Karpas-422 (cell line): ENCODE data around the gene CEP112. TPM values are rescaled to one million over a fixed set of nuclear protein-coding genes. Genes with fewer than 3 reads are reported as not detected.

Source experiments
- DNase-seq: peaks from one replicate; pipeline ENCODE4 v3.0.0-alpha.2; 2015
- H2AFZ ChIP-seq: fragments of 200-600 bp; sonication (generic); 2 replicates; pipeline ENCODE4 v1.6.1; 2014; ENCODE audit warnings: antibody characterized with exemption, low read length, mixed read lengths
- H3K27ac ChIP-seq: fragments of 200-600 bp; sonication (generic); 2 replicates; pipeline ENCODE4 v1.5.1; 2014; ENCODE audit warnings: mild to moderate bottlenecking, low read length, moderate library complexity
- H3K27me3 ChIP-seq: fragments of 200-600 bp; sonication (generic); 2 replicates; pipeline ENCODE4 v1.6.1; 2014; ENCODE audit warnings: low read length, mixed read lengths
- H3K36me3 ChIP-seq: fragments of 200-600 bp; sonication (generic); 2 replicates; pipeline ENCODE4 v1.6.1; 2014; ENCODE audit warnings: low read length, mixed read lengths; ENCODE audit not compliant: insufficient read depth
- H3K4me1 ChIP-seq: fragments of 200-600 bp; sonication (generic); 2 replicates; pipeline ENCODE4 v1.6.1; 2014; ENCODE audit warnings: mild to moderate bottlenecking, low read length, mixed read lengths
- H3K4me2 ChIP-seq: fragments of 200-600 bp; sonication (generic); 2 replicates; pipeline ENCODE4 v1.6.1; 2014; ENCODE audit warnings: low read length, low read depth, mild to moderate bottlenecking; ENCODE audit not compliant: poor library complexity, severe bottlenecking
- H3K4me3 ChIP-seq: fragments of 200-600 bp; sonication (generic); 2 replicates; pipeline ENCODE4 v1.5.1; 2014; ENCODE audit warnings: mild to moderate bottlenecking, antibody characterized with exemption, low read length, mixed read lengths
- H3K79me2 ChIP-seq: fragments of 200-600 bp; sonication (generic); 2 replicates; pipeline ENCODE4 v1.6.1; 2014; ENCODE audit warnings: mild to moderate bottlenecking, low read length, mixed read lengths
- H3K9ac ChIP-seq: fragments of 200-600 bp; sonication (generic); 2 replicates; pipeline ENCODE4 v1.6.0; 2014; ENCODE audit warnings: low read length
- H3K9me2 ChIP-seq: fragments of 200-600 bp; sonication (generic), shearing (Covaris generic); replicated peaks from 2 replicates; pipeline ENCODE4 v1.6.0; 2014; ENCODE audit warnings: mild to moderate bottlenecking, low read length, moderate library complexity; ENCODE audit not compliant: insufficient read depth
- H3K9me3 ChIP-seq: fragments of 300-700, 200-600 bp; sonication (generic); 2 replicates; pipeline ENCODE4 v1.6.1; 2014; ENCODE audit warnings: low read length, mixed read lengths
- H4K20me1 ChIP-seq: fragments of 200-600 bp; sonication (generic); 2 replicates; pipeline ENCODE4 v1.6.1; 2014; ENCODE audit warnings: mild to moderate bottlenecking, antibody characterized with exemption, low read length, low read depth; ENCODE audit not compliant: insufficient read depth
- total RNA-seq: library from RNA; depleted of rRNA; stranded (reverse); fragments of >200 nt; shearing (Covaris generic); gene quantifications from 2 replicates; pipeline ENCODE4 v1.2.3, GENCODE V29; 2014; ENCODE audit warnings: low replicate concordance

CEP112 gene
- total RNA-seq, 1 experiment from 2014 or later, result not detected

- DNase-seq, result no peak
- H4K20me1 ChIP-seq, result no peaks in the 10 kb centered on the region
- H3K4me3 ChIP-seq, result no peak overlapping the region
- H3K4me2 ChIP-seq, result no peak overlapping the region
- no peaks in the 10 kb centered on the region for H3K79me2 ChIP-seq
- H2AFZ ChIP-seq, result no peak overlapping the region
- H3K9ac ChIP-seq, result no peak overlapping the region
- H3K4me1 ChIP-seq, result no peaks in the 10 kb centered on the region
- no peaks in the 10 kb centered on the region for H3K36me3 ChIP-seq
- no peaks in the 10 kb centered on the region for H3K9me3 ChIP-seq
- H3K27me3 ChIP-seq, result no peaks in the 10 kb centered on the region
- H3K27ac ChIP-seq, result no peak overlapping the region
- H3K9me2 ChIP-seq, result no peaks in the 10 kb centered on the region
Measured at GRCh38 chr17:65670667-65671371, 521.1 kb downstream of the CEP112 start.

GRCh38 chr17:65668211-65668610 lies 523.7 kb downstream of the CEP112 start:
- H3K4me3 ChIP-seq, result no peak overlapping the region
- no peak for DNase-seq
- H3K79me2 ChIP-seq, result no peaks in the 10 kb centered on the region
- no peaks in the 10 kb centered on the region for H3K9me2 ChIP-seq
- no peak overlapping the region for H3K27ac ChIP-seq
- H3K9me3 ChIP-seq, result no peaks in the 10 kb centered on the region
- H3K9ac ChIP-seq, result no peak overlapping the region
- no peak overlapping the region for H2AFZ ChIP-seq
- H3K36me3 ChIP-seq, result no peaks in the 10 kb centered on the region
- H3K4me2 ChIP-seq, result no peak overlapping the region
- no peaks in the 10 kb centered on the region for H3K27me3 ChIP-seq
- H4K20me1 ChIP-seq, result no peaks in the 10 kb centered on the region
- H3K4me1 ChIP-seq, result no peaks in the 10 kb centered on the region

GRCh38 chr17:65667656-65668055 lies 524.3 kb downstream of the CEP112 start:
- no peak overlapping the region for H2AFZ ChIP-seq
- DNase-seq, result no peak

GRCh38 chr17:65666876-65667321 lies 525.0 kb downstream of the CEP112 start:
- Histone ChIP-seq H3K9me2 (no peaks in the 10 kb centered on the region), H2AFZ (no peak overlapping the region), H3K27me3 (no peaks in the 10 kb centered on the region), H3K4me2 (no peak overlapping the region), H3K4me3 (no peak overlapping the region), H3K4me1 (no peaks in the 10 kb centered on the region), H3K9me3 (no peaks in the 10 kb centered on the region), H3K36me3 (no peaks in the 10 kb centered on the region), H4K20me1 (no peaks in the 10 kb centered on the region), H3K79me2 (no peaks in the 10 kb centered on the region), H3K9ac (no peak overlapping the region), H3K27ac (no peak overlapping the region)
- DNase-seq, result no peak

More at GRCh38 chr17:65667656-65668055, 524.3 kb downstream of the CEP112 start:
- Histone ChIP-seq H3K4me1 (no peaks in the 10 kb centered on the region), H3K4me2 (no peak overlapping the region), H3K27ac (no peak overlapping the region), H3K9me3 (no peaks in the 10 kb centered on the region), H3K79me2 (no peaks in the 10 kb centered on the region), H3K9ac (no peak overlapping the region), H3K4me3 (no peak overlapping the region), H3K36me3 (no peaks in the 10 kb centered on the region), H3K9me2 (no peaks in the 10 kb centered on the region), H4K20me1 (no peaks in the 10 kb centered on the region), H3K27me3 (no peaks in the 10 kb centered on the region)

- Histone ChIP-seq H3K79me2 (no peaks in the 10 kb centered on the region), H3K9ac (no peak overlapping the region), H3K36me3 (no peaks in the 10 kb centered on the region), H4K20me1 (no peaks in the 10 kb centered on the region), H3K4me3 (no peak overlapping the region), H3K4me1 (no peaks in the 10 kb centered on the region), H3K9me3 (no peaks in the 10 kb centered on the region), H2AFZ (no peak overlapping the region), H3K27ac (no peak overlapping the region), H3K27me3 (no peaks in the 10 kb centered on the region), H3K9me2 (no peaks in the 10 kb centered on the region), H3K4me2 (no peak overlapping the region)
- no peak for DNase-seq
Measured at GRCh38 chr17:65665966-65666365, 526.0 kb downstream of the CEP112 start.

- H3K9me2 ChIP-seq, result no peaks in the 10 kb centered on the region
Measured at GRCh38 chr17:65664696-65665095, 527.2 kb downstream of the CEP112 start.

GRCh38 chr17:65664266-65664665 lies 527.7 kb downstream of the CEP112 start:
- Histone ChIP-seq H3K9me3 (no peaks in the 10 kb centered on the region), H3K4me2 (no peak overlapping the region), H2AFZ (no peak overlapping the region), H3K27ac (no peak overlapping the region), H3K79me2 (no peaks in the 10 kb centered on the region), H3K4me3 (no peak overlapping the region), H3K36me3 (no peaks in the 10 kb centered on the region), H3K27me3 (no peaks in the 10 kb centered on the region), H3K9me2 (no peaks in the 10 kb centered on the region), H3K4me1 (no peaks in the 10 kb centered on the region), H4K20me1 (no peaks in the 10 kb centered on the region), H3K9ac (no peak overlapping the region)
- no peak for DNase-seq

More at GRCh38 chr17:65664696-65665095, 527.2 kb downstream of the CEP112 start:
- Histone ChIP-seq H3K4me3 (no peak overlapping the region), H3K9ac (no peak overlapping the region), H3K27me3 (no peaks in the 10 kb centered on the region), H2AFZ (no peak overlapping the region), H3K27ac (no peak overlapping the region), H3K79me2 (no peaks in the 10 kb centered on the region), H3K4me2 (no peak overlapping the region), H3K4me1 (no peaks in the 10 kb centered on the region), H4K20me1 (no peaks in the 10 kb centered on the region), H3K36me3 (no peaks in the 10 kb centered on the region), H3K9me3 (no peaks in the 10 kb centered on the region)
- no peak for DNase-seq

GRCh38 chr17:65662196-65662595 lies 529.7 kb downstream of the CEP112 start:
- H2AFZ ChIP-seq, result no peak overlapping the region
- no peaks in the 10 kb centered on the region for H3K79me2 ChIP-seq
- no peak overlapping the region for H3K4me3 ChIP-seq
- no peaks in the 10 kb centered on the region for H3K4me1 ChIP-seq
- no peaks in the 10 kb centered on the region for H3K9me3 ChIP-seq
- no peak overlapping the region for H3K4me2 ChIP-seq
- no peaks in the 10 kb centered on the region for H4K20me1 ChIP-seq
- H3K9ac ChIP-seq, result no peak overlapping the region
- H3K36me3 ChIP-seq, result no peaks in the 10 kb centered on the region
- no peak overlapping the region for H3K27ac ChIP-seq
- DNase-seq, result no peak
- no peaks in the 10 kb centered on the region for H3K9me2 ChIP-seq
- H3K27me3 ChIP-seq, result no peaks in the 10 kb centered on the region
